ENCODE measurements around the gene PVALEF.

PVALEF gene

DNA sequence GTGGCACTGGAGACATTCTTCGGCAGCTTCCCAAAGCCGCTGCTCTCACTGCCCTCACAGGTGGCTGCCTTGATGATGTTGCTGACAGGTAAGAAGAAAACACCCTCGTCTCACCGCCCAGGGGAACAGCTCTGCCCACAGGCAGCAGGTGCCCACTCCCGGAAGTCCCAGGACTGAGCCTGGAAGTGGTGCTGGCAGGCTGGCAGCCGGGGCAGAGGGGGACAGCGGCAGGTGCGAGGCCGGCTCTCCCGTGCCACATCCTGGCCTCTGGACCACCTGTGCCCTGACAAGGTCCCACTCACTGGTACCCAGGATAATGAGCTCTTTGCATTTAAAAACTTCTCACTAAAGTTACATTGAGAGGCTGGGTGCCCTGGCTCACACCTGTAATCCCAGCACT, 37.0 kb downstream of the PVALEF start:
- POLR2A ChIA-PET = interaction anchor here (2.1 kb wide), 1 partner anchor 21 kb away, joined by 6 read pairs; the partner anchor contains the start of gene CEP131
- no peak for TF ChIP-seq ZNF384 (IDR thresholded peaks at IDR 0.05)
- TF ChIP-seq, protein P1, sequence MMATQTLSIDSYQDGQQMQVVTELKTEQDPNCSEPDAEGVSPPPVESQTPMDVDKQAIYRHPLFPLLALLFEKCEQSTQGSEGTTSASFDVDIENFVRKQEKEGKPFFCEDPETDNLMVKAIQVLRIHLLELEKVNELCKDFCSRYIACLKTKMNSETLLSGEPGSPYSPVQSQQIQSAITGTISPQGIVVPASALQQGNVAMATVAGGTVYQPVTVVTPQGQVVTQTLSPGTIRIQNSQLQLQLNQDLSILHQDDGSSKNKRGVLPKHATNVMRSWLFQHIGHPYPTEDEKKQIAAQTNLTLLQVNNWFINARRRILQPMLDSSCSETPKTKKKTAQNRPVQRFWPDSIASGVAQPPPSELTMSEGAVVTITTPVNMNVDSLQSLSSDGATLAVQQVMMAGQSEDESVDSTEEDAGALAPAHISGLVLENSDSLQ (IDR thresholded peaks at IDR 0.05) = no peak
- TF ChIP-seq CTBP1 (IDR thresholded peaks at IDR 0.05; ENCODE audit: borderline replicate concordance) = no peak
- CTCF ChIA-PET = no interaction called here
- DNase-seq (ENCODE audit: extremely low spot score) = no peak

DNA sequence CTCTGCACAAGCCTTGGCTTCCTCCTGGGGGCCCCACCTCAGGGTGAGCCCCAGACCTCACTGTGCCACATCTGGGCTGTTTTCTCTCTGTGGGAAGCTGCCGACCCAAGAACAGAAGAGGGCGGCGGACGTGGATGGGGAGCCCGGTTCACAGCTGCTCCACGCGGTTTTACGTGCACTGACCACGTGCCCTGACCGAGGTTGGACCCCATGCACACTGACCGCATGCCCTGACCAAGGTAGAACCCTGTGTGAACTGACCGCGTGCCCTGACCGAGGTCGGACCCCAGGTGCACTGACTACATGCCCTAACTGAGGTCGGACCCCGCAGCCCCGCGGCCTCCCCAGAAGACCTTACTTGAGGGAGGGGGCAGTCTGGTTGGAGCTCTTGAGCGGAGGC, 37.8 kb downstream of the PVALEF start:
- TF ChIP-seq FOXM1 (IDR thresholded peaks at IDR 0.05; ENCODE audit: borderline replicate concordance) = no peak
- no peak for TF ChIP-seq ZNF384 (IDR thresholded peaks at IDR 0.05)
- no peak for TF ChIP-seq SUZ12 (IDR thresholded peaks at IDR 0.05)
- no peak for TF ChIP-seq BHLHE40 (IDR thresholded peaks at IDR 0.05; ENCODE audit: borderline replicate concordance)
- no peak for TF ChIP-seq FOXA1 (IDR thresholded peaks at IDR 0.05)
- no peak for TF ChIP-seq SP1 (IDR thresholded peaks at IDR 0.05)
- TF ChIP-seq ARNT (IDR thresholded peaks at IDR 0.05) = no peak
- no peak for TF ChIP-seq L3MBTL2 (conservative IDR thresholded peaks at IDR 0.05)
- ChIA-PET POLR2A (interaction anchor here (1.2 kb wide), 1 partner anchor 20 kb away, joined by 4 read pairs; the partner anchor contains the start of gene CEP131), CTCF (no interaction called here)
- no peak for DNase-seq (ENCODE audit: extremely low spot score)

DNA sequence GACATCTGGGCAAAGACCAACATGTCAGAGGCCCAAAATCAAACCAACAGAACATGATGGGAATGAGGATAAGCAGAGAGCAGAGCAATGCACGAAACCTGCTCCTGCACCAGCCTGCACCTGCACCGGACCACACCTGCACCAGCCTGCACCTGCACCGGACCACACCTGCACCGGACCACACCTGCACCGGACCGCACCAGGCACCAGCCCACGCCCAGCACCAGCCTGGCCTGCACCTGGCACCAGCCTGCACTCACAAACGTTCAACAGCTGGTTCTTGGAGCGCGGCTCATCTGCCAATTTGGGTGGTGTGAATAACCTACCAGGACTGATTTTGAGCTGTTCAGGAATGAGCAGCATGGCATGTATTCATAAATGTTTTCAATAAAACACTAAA, 39.3 kb downstream of the PVALEF start:
- no peak for DNase-seq (ENCODE audit: extremely low spot score)
- TF ChIP-seq FOXK2 (IDR thresholded peaks at IDR 0.05) = no peak
- no peak for TF ChIP-seq TARDBP (IDR thresholded peaks at IDR 0.05)
- no peak for TF ChIP-seq FOXA1 (IDR thresholded peaks at IDR 0.05)
- TF ChIP-seq BHLHE40 (IDR thresholded peaks at IDR 0.05; ENCODE audit: borderline replicate concordance) = no peak
- TF ChIP-seq SUZ12 (IDR thresholded peaks at IDR 0.05) = no peak
- no peak for TF ChIP-seq LEF1 (IDR thresholded peaks at IDR 0.05; ENCODE audit: borderline replicate concordance)
- TF ChIP-seq NFRKB (IDR thresholded peaks at IDR 0.05) = no peak
- ChIA-PET CTCF (no interaction called here), POLR2A (interaction anchor here (1.2 kb wide), 1 partner anchor 18 kb away, joined by 4 read pairs; the partner anchor contains the start of gene CEP131)

DNA sequence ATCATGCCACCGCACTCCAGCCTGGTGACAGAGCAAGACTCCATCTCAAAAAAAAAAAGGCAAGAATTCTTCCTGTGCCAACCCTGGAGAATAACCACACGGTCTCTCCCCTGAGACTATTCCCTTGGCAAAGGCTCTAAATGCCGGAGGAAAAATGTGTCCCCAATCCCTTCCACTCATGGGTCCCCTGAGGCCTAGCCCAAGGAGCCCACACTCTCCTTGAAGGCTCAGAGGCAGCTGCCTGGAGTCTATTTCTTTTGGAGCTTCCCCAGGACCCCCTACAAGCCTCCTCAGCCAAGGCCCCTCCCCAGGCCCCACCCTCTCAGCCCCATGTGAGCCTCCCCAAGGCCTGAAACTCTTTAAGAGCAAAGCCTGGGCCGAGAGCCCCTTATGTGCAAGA, 40.9 kb downstream of the PVALEF start:
- TF ChIP-seq, protein P1 (IDR thresholded peaks at IDR 0.05) = no peak
- TF ChIP-seq FOXK2 (IDR thresholded peaks at IDR 0.05) = no peak
- no peak for TF ChIP-seq SP1 (IDR thresholded peaks at IDR 0.05)
- no peak for TF ChIP-seq FOXM1 (IDR thresholded peaks at IDR 0.05; ENCODE audit: borderline replicate concordance)
- TF ChIP-seq BHLHE40 (IDR thresholded peaks at IDR 0.05; ENCODE audit: borderline replicate concordance) = no peak
- TF ChIP-seq FOXA1 (IDR thresholded peaks at IDR 0.05) = no peak
- no peak for TF ChIP-seq L3MBTL2 (conservative IDR thresholded peaks at IDR 0.05)
- TF ChIP-seq ARNT (IDR thresholded peaks at IDR 0.05) = no peak
- TF ChIP-seq ELF4 (IDR thresholded peaks at IDR 0.05) = no peak
- ChIA-PET CTCF (interaction anchor here (0.6 kb wide), 1 partner anchor 86 kb away, joined by 3 read pairs; no protein-coding TSS in a partner anchor), POLR2A (no interaction called here)
- DNase-seq (ENCODE audit: extremely low spot score) = no peak

DNA sequence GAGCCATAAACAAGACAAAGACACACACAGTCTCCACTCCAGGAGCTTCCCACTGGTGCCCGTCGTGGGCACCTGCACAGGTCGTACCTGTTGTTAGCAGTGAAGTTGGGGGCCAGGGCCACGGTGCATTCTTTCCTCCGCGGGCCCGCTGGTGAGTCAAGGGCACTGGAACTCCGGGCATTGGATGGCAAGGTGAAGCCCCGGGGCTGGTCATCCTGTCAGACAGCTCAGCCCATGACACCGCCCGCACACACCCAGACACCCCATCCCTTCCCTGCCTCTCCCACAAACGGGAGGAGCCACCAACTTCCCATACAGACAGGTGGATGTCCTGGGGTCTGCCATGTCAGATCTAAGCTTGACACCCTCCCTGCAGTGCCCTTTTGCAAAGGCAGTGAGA, 41.4 kb downstream of the PVALEF start:
- no peak for DNase-seq (ENCODE audit: extremely low spot score)
- no peak for TF ChIP-seq FOXM1 (IDR thresholded peaks at IDR 0.05; ENCODE audit: borderline replicate concordance)
- no peak for TF ChIP-seq SP1 (IDR thresholded peaks at IDR 0.05)
- no peak for TF ChIP-seq SUZ12 (IDR thresholded peaks at IDR 0.05)
- TF ChIP-seq FOXK2 (IDR thresholded peaks at IDR 0.05) = no peak
- no peak for TF ChIP-seq TARDBP (IDR thresholded peaks at IDR 0.05)
- TF ChIP-seq FOXA1 (IDR thresholded peaks at IDR 0.05) = no peak
- no peak for TF ChIP-seq ZNF384 (IDR thresholded peaks at IDR 0.05)
- TF ChIP-seq, protein P1 (IDR thresholded peaks at IDR 0.05) = no peak
- TF ChIP-seq NFRKB (IDR thresholded peaks at IDR 0.05) = no peak
- TF ChIP-seq BHLHE40 (IDR thresholded peaks at IDR 0.05; ENCODE audit: borderline replicate concordance) = no peak
- TF ChIP-seq L3MBTL2 (conservative IDR thresholded peaks at IDR 0.05) = no peak
- no peak for TF ChIP-seq LEF1 (IDR thresholded peaks at IDR 0.05; ENCODE audit: borderline replicate concordance)
- POLR2A ChIA-PET = no interaction called here
- CTCF ChIA-PET = interaction anchor here (0.6 kb wide), 1 partner anchor 86 kb away, joined by 3 read pairs; no protein-coding TSS in a partner anchor

DNA sequence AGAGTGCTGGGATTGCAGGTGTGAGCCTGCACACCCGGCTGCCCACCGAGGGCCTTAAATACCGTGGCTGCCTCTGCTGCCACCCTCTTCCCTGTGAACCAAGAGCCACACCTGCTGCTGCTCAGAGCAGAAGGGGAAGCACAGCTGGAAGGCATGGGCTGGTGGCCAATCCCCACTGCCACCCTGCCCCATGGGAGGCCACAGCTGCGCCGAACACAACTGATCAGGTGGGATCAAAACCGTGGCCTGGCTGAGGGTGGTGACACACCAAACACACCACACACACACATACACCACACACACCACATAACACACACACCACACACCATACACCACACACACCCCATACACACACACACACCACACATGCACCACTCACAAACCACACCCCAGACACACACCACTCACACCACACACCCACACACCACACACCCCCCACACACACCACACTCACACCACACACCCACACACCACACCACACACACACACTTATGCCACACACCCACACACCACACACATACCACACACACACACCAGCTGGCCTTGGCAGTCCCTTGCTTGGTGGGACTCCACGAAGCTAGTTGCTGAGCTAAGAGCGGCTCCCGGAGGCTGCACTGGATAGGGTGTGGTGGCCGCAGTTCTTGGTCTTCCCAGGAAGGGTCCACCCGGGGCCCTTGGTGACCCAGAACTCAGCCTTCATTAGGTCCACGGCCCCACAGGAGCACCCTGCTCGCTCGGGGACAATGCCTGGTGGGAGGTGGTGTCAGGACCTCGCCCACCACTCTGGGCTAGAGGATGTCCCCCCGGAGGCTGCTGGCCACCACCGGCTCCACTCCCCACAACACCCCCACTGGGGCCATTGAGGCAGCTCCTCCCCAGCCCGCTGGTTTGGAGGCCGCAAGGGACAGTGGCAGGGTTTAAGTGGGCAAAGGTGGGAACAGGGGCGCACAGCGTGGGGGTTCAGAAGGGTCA, 42.6 kb downstream of the PVALEF start:
- no peak for TF ChIP-seq SUZ12 (IDR thresholded peaks at IDR 0.05)
- no peak for TF ChIP-seq NFRKB (IDR thresholded peaks at IDR 0.05)
- TF ChIP-seq L3MBTL2 (conservative IDR thresholded peaks at IDR 0.05) = no peak
- no peak for TF ChIP-seq FOXK2 (IDR thresholded peaks at IDR 0.05)
- ChIA-PET POLR2A (interaction anchor here (0.7 kb wide), 1 partner anchor 12 kb away, joined by 3 read pairs; no protein-coding TSS in a partner anchor), CTCF (no interaction called here)
- no peak for DNase-seq (ENCODE audit: extremely low spot score)

DNA sequence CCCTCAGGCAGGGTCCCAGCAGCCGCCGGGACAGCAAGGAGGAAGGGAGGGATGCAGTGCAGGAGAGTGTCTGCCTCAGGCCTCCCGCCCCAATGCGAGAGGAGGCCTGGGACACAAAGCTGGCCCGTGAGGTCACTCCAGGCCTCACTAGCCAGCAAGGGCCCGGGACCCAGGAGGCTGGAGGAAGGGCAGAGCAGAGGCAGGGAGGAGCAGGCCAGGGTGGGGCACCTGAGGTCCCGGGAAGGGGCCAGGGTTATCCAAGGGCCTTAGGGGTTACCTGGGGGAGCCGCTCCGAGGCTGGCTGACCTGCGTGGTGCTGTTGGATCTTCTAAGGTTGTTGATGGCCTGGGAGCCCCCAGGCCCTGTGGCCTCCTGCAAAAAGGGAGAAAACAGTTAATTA, 43.3 kb downstream of the PVALEF start:
- TF ChIP-seq, protein P1 (IDR thresholded peaks at IDR 0.05) = no peak
- TF ChIP-seq NFRKB (IDR thresholded peaks at IDR 0.05) = no peak
- TF ChIP-seq LEF1 (IDR thresholded peaks at IDR 0.05; ENCODE audit: borderline replicate concordance) = no peak
- TF ChIP-seq SP1 (IDR thresholded peaks at IDR 0.05) = no peak

More for the DNA sequence above, 43.3 kb downstream of the PVALEF start:
- POLR2A ChIA-PET = interaction anchor here (0.7 kb wide), 1 partner anchor 13 kb away, joined by 3 read pairs; no protein-coding TSS in a partner anchor
- CTCF ChIA-PET = no interaction called here
- DNase-seq (ENCODE audit: extremely low spot score) = no peak

All from HEK293T (cell line).